Neural cell (in vitro differentiated cells): ENCODE results near the gene TM9SF2. TPM values are rescaled to one million over a fixed set of nuclear protein-coding genes. Genes with fewer than 3 reads are reported as not detected.

ENCODE experiments used
- H2AFZ ChIP-seq: fragments of 200-600, 300-800 bp; sonication (generic), shearing (Covaris generic); 2 replicates; pipeline ENCODE4 v1.6.0; 2014; ENCODE audit warnings: low read depth, mild to moderate bottlenecking, antibody characterized with exemption, low read length, moderate library complexity
- H3F3A ChIP-seq: fragments of 200-600 bp; shearing (Covaris generic); 2 replicates; pipeline ENCODE4 v1.6.1; 2016; ENCODE audit warnings: mild to moderate bottlenecking, moderate library complexity, mixed read lengths, antibody characterized with exemption, low read length; ENCODE audit not compliant: insufficient read depth, poor library complexity, severe bottlenecking
- H3K27ac ChIP-seq: fragments of 200-600, 300-800 bp; sonication (generic), shearing (Covaris generic); 2 replicates; pipeline ENCODE4 v1.5.1; 2014; ENCODE audit warnings: mild to moderate bottlenecking, low read length, moderate library complexity
- H3K27me3 ChIP-seq: fragments of 300-800, 200-600 bp; sonication (generic), shearing (Covaris generic); 2 replicates; pipeline ENCODE4 v1.6.0; 2014; ENCODE audit warnings: mild to moderate bottlenecking, low read depth, low read length, moderate library complexity; ENCODE audit not compliant: insufficient read depth
- H3K36me3 ChIP-seq: fragments of 300-800, 200-600 bp; sonication (generic), shearing (Covaris generic); 2 replicates; pipeline ENCODE4 v1.5.1; 2014; ENCODE audit warnings: mild to moderate bottlenecking, antibody characterized with exemption, low read length, moderate library complexity; ENCODE audit not compliant: insufficient read depth
- H3K4me2 ChIP-seq: fragments of 300-800, 200-600 bp; sonication (generic), shearing (Covaris generic); 2 replicates; pipeline ENCODE4 v1.6.0; 2014; ENCODE audit warnings: mild to moderate bottlenecking, low read length
- H3K4me3 ChIP-seq: fragments of 300-800, 200-600 bp; sonication (generic), shearing (Covaris generic); 2 replicates; pipeline ENCODE4 v1.5.1; 2014; ENCODE audit warnings: mild to moderate bottlenecking, low read length, moderate library complexity
- H3K79me2 ChIP-seq: fragments of 200-600 bp; shearing (Covaris generic); replicated peaks from 2 replicates; pipeline ENCODE4 v1.6.0; 2014; ENCODE audit warnings: mild to moderate bottlenecking, low read length, moderate library complexity; ENCODE audit not compliant: insufficient read depth
- H3K9ac ChIP-seq: fragments of 300-800, 200-600 bp; sonication (generic), shearing (Covaris generic); 2 replicates; pipeline ENCODE4 v1.6.1; 2016; ENCODE audit warnings: mild to moderate bottlenecking, low read length, mixed read lengths
- H3K9me2 ChIP-seq: fragments of 200-600 bp; shearing (Covaris generic); 2 replicates; pipeline ENCODE4 v1.6.1; 2016; ENCODE audit warnings: mild to moderate bottlenecking, low read length, mixed read lengths; ENCODE audit not compliant: insufficient read depth
- H3K9me3 ChIP-seq: fragments of 200-600, 300-800 bp; sonication (generic), shearing (Covaris generic); 2 replicates; pipeline ENCODE4 v1.6.1; 2016; ENCODE audit warnings: mild to moderate bottlenecking, mixed run types, low read length, moderate library complexity, mixed read lengths
- H4K20me1 ChIP-seq: fragments of 200-600 bp; shearing (Covaris generic); 2 replicates; pipeline ENCODE4 v1.6.1; 2016; ENCODE audit warnings: mild to moderate bottlenecking, mixed run types; ENCODE audit not compliant: insufficient read depth
- CTCF ChIP-seq: fragments of 450-650 bp; IDR thresholded peaks from 2 replicates; pipeline ENCODE4 v1.5.1; 2014; ENCODE audit warnings: antibody characterized with exemption, mild to moderate bottlenecking, moderate library complexity; ENCODE audit not compliant: poor library complexity, severe bottlenecking
- EP300 ChIP-seq: fragments of 450-650 bp; conservative IDR thresholded peaks from 2 replicates; pipeline ENCODE4 v1.6.1; 2014; ENCODE audit warnings: antibody characterized with exemption, mild to moderate bottlenecking, moderate library complexity; ENCODE audit not compliant: poor library complexity, severe bottlenecking
- EZH2 ChIP-seq: fragments of 200-600, 300-800 bp; shearing (Covaris generic), sonication (generic); IDR thresholded peaks from 2 replicates; pipeline ENCODE4 v1.6.1; 2014; ENCODE audit warnings: antibody characterized with exemption, low read length, borderline replicate concordance, mild to moderate bottlenecking; ENCODE audit not compliant: insufficient read depth, poor library complexity, severe bottlenecking
- MXI1 ChIP-seq: fragments of 450-650 bp; conservative IDR thresholded peaks from 2 replicates; pipeline ENCODE4 v1.6.1; 2014; ENCODE audit warnings: antibody characterized with exemption, mild to moderate bottlenecking; ENCODE audit not compliant: poor library complexity, severe bottlenecking
- POLR2AphosphoS5 ChIP-seq: IDR thresholded peaks from 2 replicates; pipeline ENCODE4 v1.6.1; 2012
- RAD21 ChIP-seq: fragments of 450-650 bp; conservative IDR thresholded peaks from 2 replicates; pipeline ENCODE4 v1.6.1; 2014; ENCODE audit warnings: antibody characterized with exemption, mild to moderate bottlenecking, moderate library complexity
- REST ChIP-seq: IDR thresholded peaks from 2 replicates; pipeline ENCODE4 v1.6.1; 2012; ENCODE audit warnings: borderline replicate concordance
- SMC3 ChIP-seq: fragments of 450-650 bp; conservative IDR thresholded peaks from 2 replicates; pipeline ENCODE4 v1.6.1; 2014; ENCODE audit warnings: antibody characterized with exemption, mild to moderate bottlenecking, moderate library complexity; ENCODE audit not compliant: poor library complexity
- TAF1 ChIP-seq: IDR thresholded peaks from 2 replicates; pipeline ENCODE4 v1.6.1; 2012; ENCODE audit warnings: low read depth
- polyA plus RNA-seq: library from polyadenylated mRNA; depleted of rRNA; stranded (reverse); fragments of >200 nt; gene quantifications from 2 replicates; pipeline ENCODE4 v1.2.3, GENCODE V29; 2014

Gene TM9SF2
- polyA plus RNA-seq, 1 donor from 2014 or later, result 128 TPM

- Histone ChIP-seq H3K9me2 (no peaks in the 10 kb centered on the region), H3K27ac (no peak overlapping the region), H3K27me3 (no peaks in the 10 kb centered on the region), H4K20me1 (no peaks in the 10 kb centered on the region), H3K4me2 (no peak overlapping the region), H3K4me3 (no peak overlapping the region), H3F3A (no peaks in the 10 kb centered on the region), H3K9ac (no peak overlapping the region), H3K79me2 (no peaks in the 10 kb centered on the region), H3K36me3 (peaks cover 16% of the 10 kb centered on the region), H2AFZ (no peak overlapping the region), H3K9me3 (no peaks in the 10 kb centered on the region)
- no peak for TF ChIP-seq TAF1
- no peak for TF ChIP-seq EP300
- TF ChIP-seq RAD21, result no peak
- TF ChIP-seq SMC3, result no peak
- no peak for TF ChIP-seq EZH2
- no peak for TF ChIP-seq POLR2AphosphoS5
- no peak for TF ChIP-seq REST
- no peak for TF ChIP-seq CTCF
- TF ChIP-seq MXI1, result no peak
Observed at GRCh38 chr13:99559560-99559959, 58.3 kb downstream of the TM9SF2 start.

- Histone ChIP-seq H4K20me1 (no peaks in the 10 kb centered on the region), H3K27me3 (no peaks in the 10 kb centered on the region), H3K4me2 (no peak overlapping the region), H3K9me2 (no peaks in the 10 kb centered on the region), H3K4me3 (no peak overlapping the region), H3K79me2 (no peaks in the 10 kb centered on the region), H2AFZ (no peak overlapping the region), H3F3A (no peaks in the 10 kb centered on the region), H3K36me3 (peaks cover under 1% of the 10 kb centered on the region), H3K9ac (no peak overlapping the region), H3K9me3 (no peaks in the 10 kb centered on the region), H3K27ac (no peak overlapping the region)
- TF ChIP-seq MXI1, result no peak
- TF ChIP-seq CTCF, result no peak
- no peak for TF ChIP-seq REST
- no peak for TF ChIP-seq RAD21
Observed at GRCh38 chr13:99563404-99563803, 62.1 kb downstream of the TM9SF2 start.
